AML-193 (cell line): ENCODE results near the gene VWA5B1.

ENCODE experiments used
- DNase-seq, 2 experiments: peaks; one replicate each; lab custom pipeline; 2025; lab: John Stamatoyannopoulos, UW

The VWA5B1 gene

GRCh38 chr1:20367116-20367585 lies 76.5 kb downstream of the VWA5B1 start:
- DNase-seq, result no peak

GRCh38 chr1:20367626-20368025 lies 77.0 kb downstream of the VWA5B1 start:
- DNase-seq, result no peak

- no peak for DNase-seq
Measured at GRCh38 chr1:20368866-20369470, 78.3 kb downstream of the VWA5B1 start.

- DNase-seq, result no peak
Measured at GRCh38 chr1:20370698-20371097, 80.0 kb downstream of the VWA5B1 start.

- DNase-seq, result no peak
Measured at GRCh38 chr1:20371411-20371810, 80.7 kb downstream of the VWA5B1 start.

GRCh38 chr1:20371883-20372282 lies 81.2 kb downstream of the VWA5B1 start:
- DNase-seq, result no peak

- no peak for DNase-seq
Measured at GRCh38 chr1:20372676-20373075, 82.0 kb downstream of the VWA5B1 start.

GRCh38 chr1:20373286-20373685 lies 82.6 kb downstream of the VWA5B1 start:
- no peak for DNase-seq

- no peak for DNase-seq
Measured at GRCh38 chr1:20373764-20374163, 83.1 kb downstream of the VWA5B1 start.

GRCh38 chr1:20375563-20375962 lies 84.9 kb downstream of the VWA5B1 start:
- no peak for DNase-seq

GRCh38 chr1:20376171-20376570 lies 85.5 kb downstream of the VWA5B1 start:
- DNase-seq, result no peak

GRCh38 chr1:20376880-20377494 lies 86.3 kb downstream of the VWA5B1 start:
- DNase-seq, result peak in 1 of 2 experiments; percentile 40

- no peak for DNase-seq
Measured at GRCh38 chr1:20377516-20378270, 87.0 kb downstream of the VWA5B1 start.

GRCh38 chr1:20379075-20379474 lies 88.4 kb downstream of the VWA5B1 start:
- DNase-seq, result no peak

GRCh38 chr1:20380175-20380574 lies 89.5 kb downstream of the VWA5B1 start:
- DNase-seq, result no peak

- DNase-seq, result no peak
Measured at GRCh38 chr1:20380616-20381035, 90.0 kb downstream of the VWA5B1 start.

GRCh38 chr1:20381045-20381641 lies 90.5 kb downstream of the VWA5B1 start:
- no peak for DNase-seq

- no peak for DNase-seq
Measured at GRCh38 chr1:20381961-20382360, 91.3 kb downstream of the VWA5B1 start.

- DNase-seq, result no peak
Measured at GRCh38 chr1:20382711-20383110, 92.0 kb downstream of the VWA5B1 start.

GRCh38 chr1:20383631-20384030 lies 93.0 kb downstream of the VWA5B1 start:
- DNase-seq, result no peak

GRCh38 chr1:20385630-20386029 lies 95.0 kb downstream of the VWA5B1 start:
- no peak for DNase-seq

- no peak for DNase-seq
Measured at GRCh38 chr1:20386323-20387081, 95.8 kb downstream of the VWA5B1 start.
